HG03175 (cell line): ENCODE measurements around the gene TMEM178B.
"Not testable (repeated sequence)": the region's sequence is repeated elsewhere in the genome, so short reads cannot be mapped to it uniquely, and the experiment has no call there.

Source experiments
- ATAC-seq: cut with Tn5 transposase; IDR thresholded peaks from one replicate; pipeline ENCODE4 v1.9.1; 2021; ENCODE audit warnings: mild to moderate bottlenecking, moderate library complexity; ENCODE audit not compliant: unreplicated experiment

The TMEM178B gene

GRCh38 chr7:141073173-141073640 is 657 bp upstream of the TMEM178B start:
- ATAC-seq: no peak

- ATAC-seq: no peak
Observed at GRCh38 chr7:141074162-141074991, 513 bp downstream of the TMEM178B start.

GRCh38 chr7:141074997-141075396 is 1.1 kb downstream of the TMEM178B start:
- ATAC-seq: no peak

- ATAC-seq: no peak
Observed at GRCh38 chr7:141076377-141076776, 2.5 kb downstream of the TMEM178B start.

GRCh38 chr7:141079219-141079618 is 5.4 kb downstream of the TMEM178B start:
- ATAC-seq: no peak

GRCh38 chr7:141089490-141089889 is 15.6 kb downstream of the TMEM178B start:
- ATAC-seq: not testable (repeated sequence)

- no peak for ATAC-seq
Observed at GRCh38 chr7:141094336-141095070, 20.6 kb downstream of the TMEM178B start.

- ATAC-seq: no peak
Observed at GRCh38 chr7:141097430-141097829, 23.6 kb downstream of the TMEM178B start.

- ATAC-seq: no peak
Observed at GRCh38 chr7:141102436-141102835, 28.6 kb downstream of the TMEM178B start.

GRCh38 chr7:141103847-141104429 is 30.1 kb downstream of the TMEM178B start:
- ATAC-seq: no peak

- ATAC-seq: no peak
Observed at GRCh38 chr7:141113131-141113530, 39.3 kb downstream of the TMEM178B start.

GRCh38 chr7:141114029-141114664 is 40.3 kb downstream of the TMEM178B start:
- ATAC-seq: no peak

GRCh38 chr7:141115965-141116364 is 42.1 kb downstream of the TMEM178B start:
- no peak for ATAC-seq

- ATAC-seq: not testable (repeated sequence)
Observed at GRCh38 chr7:141116661-141117060, 42.8 kb downstream of the TMEM178B start.

GRCh38 chr7:141118767-141119166 is 44.9 kb downstream of the TMEM178B start:
- ATAC-seq: no peak

GRCh38 chr7:141119187-141119586 is 45.3 kb downstream of the TMEM178B start:
- no peak for ATAC-seq

GRCh38 chr7:141122736-141123135 is 48.9 kb downstream of the TMEM178B start:
- ATAC-seq: no peak

GRCh38 chr7:141123522-141123921 is 49.7 kb downstream of the TMEM178B start:
- no peak for ATAC-seq

GRCh38 chr7:141126107-141126506 is 52.2 kb downstream of the TMEM178B start:
- ATAC-seq: no peak

GRCh38 chr7:141128506-141128905 is 54.6 kb downstream of the TMEM178B start:
- ATAC-seq: no peak

- ATAC-seq: no peak
Observed at GRCh38 chr7:141128931-141129330, 55.1 kb downstream of the TMEM178B start.
